GM23248 (cell line): ENCODE data around the gene NFATC2. TPM values are rescaled to one million over a fixed set of nuclear protein-coding genes. Genes with fewer than 3 reads are reported as not detected.
A peak's percentile ranks its signal among the peaks of the same experiment; 100 is the strongest.

Source experiments
- DNase-seq: peaks from one replicate; pipeline ENCODE4 v3.0.0-alpha.2; 2015
- H2AFZ ChIP-seq: fragments of 200-600 bp; sonication (generic); 2 replicates; pipeline ENCODE4 v1.6.1; 2016; ENCODE audit warnings: antibody characterized with exemption
- H3F3A ChIP-seq: fragments of 200-600 bp; sonication (generic); 2 replicates; pipeline ENCODE4 v1.6.1; 2016; ENCODE audit warnings: mild to moderate bottlenecking, antibody characterized with exemption, mixed run types; ENCODE audit not compliant: insufficient read depth
- H3K27ac ChIP-seq: fragments of 200-600 bp; sonication (generic); 2 replicates; pipeline ENCODE4 v1.5.1; 2016; ENCODE audit warnings: mild to moderate bottlenecking
- H3K27me3 ChIP-seq: fragments of 200-600 bp; sonication (generic); replicated peaks from 2 replicates; pipeline ENCODE4 v1.6.1; 2016; ENCODE audit warnings: mild to moderate bottlenecking; ENCODE audit not compliant: insufficient read depth
- H3K36me3 ChIP-seq: fragments of 200-600 bp; sonication (generic); 2 replicates; pipeline ENCODE4 v1.6.1; 2016; ENCODE audit warnings: low read depth, mild to moderate bottlenecking
- H3K4me1 ChIP-seq: fragments of 200-600 bp; sonication (generic); 2 replicates; pipeline ENCODE4 v1.6.1; 2016; ENCODE audit warnings: mild to moderate bottlenecking; ENCODE audit not compliant: insufficient read depth
- H3K4me2 ChIP-seq: fragments of 200-600 bp; sonication (generic); one replicate; pipeline ENCODE4 v1.6.1; 2016; ENCODE audit warnings: mild to moderate bottlenecking; ENCODE audit not compliant: unreplicated experiment
- H3K4me3 ChIP-seq: fragments of 200-600 bp; sonication (generic); 2 replicates; pipeline ENCODE4 v1.5.1; 2016; ENCODE audit warnings: mild to moderate bottlenecking
- H3K79me2 ChIP-seq: fragments of 200-600 bp; sonication (generic); 2 replicates; pipeline ENCODE4 v1.6.1; 2016; ENCODE audit warnings: mild to moderate bottlenecking; ENCODE audit not compliant: insufficient read depth
- H3K9ac ChIP-seq: fragments of 200-600 bp; sonication (generic); 2 replicates; pipeline ENCODE4 v1.6.1; 2016; ENCODE audit warnings: mild to moderate bottlenecking
- H3K9me2 ChIP-seq: fragments of 200-600 bp; sonication (generic); 2 replicates; pipeline ENCODE4 v1.6.1; 2016; ENCODE audit warnings: mixed run types, mild to moderate bottlenecking, moderate library complexity; ENCODE audit not compliant: insufficient read depth
- H3K9me3 ChIP-seq: fragments of 200-600 bp; sonication (generic); one replicate; pipeline ENCODE4 v1.6.1; 2017; ENCODE audit warnings: low read depth
- H4K20me1 ChIP-seq: fragments of 200-600 bp; sonication (generic); 2 replicates; pipeline ENCODE4 v1.6.0; 2016; ENCODE audit not compliant: insufficient read depth
- EZH2 ChIP-seq: fragments of 200-600 bp; sonication (generic); IDR thresholded peaks from 2 replicates; pipeline ENCODE4 v1.6.1; 2018; ENCODE audit warnings: antibody characterized with exemption, mild to moderate bottlenecking; ENCODE audit not compliant: insufficient read depth, poor library complexity, severe bottlenecking
- EZH2phosphoT487 ChIP-seq: fragments of 200-600 bp; sonication (generic); IDR thresholded peaks from 2 replicates; pipeline ENCODE4 v1.6.1; 2018; ENCODE audit warnings: antibody characterized with exemption, moderate library complexity, mild to moderate bottlenecking, low read depth; ENCODE audit not compliant: insufficient read depth
- WGBS, 2 experiments: methylation state at CpG; one replicate each; pipeline ENCODE4 v1.1.6; 2015 to 2017; ENCODE audit warnings: low lambda C conversion rate in 2 of 2, low coverage in 1 of 2; ENCODE audit errors: missing lambda C conversion rate in 2 of 2; 5-methylcytosine and 5-hydroxymethylcytosine counted together
- in situ Hi-C: fragments of 300-500 bp; cut with MboI; formaldehyde crosslinking; loops from 2 replicates; pipeline ENCODE4 v1.15.0; 2020
- polyA plus RNA-seq: library from polyadenylated mRNA; unstranded; fragments of >200 nt; fragmentation: Nextera tagmentation; extraction: Ambion mirVana; gene quantifications from 2 replicates; pipeline ENCODE4 v1.2.1, GENCODE V29; 2016
- total RNA-seq: library from RNA; depleted of rRNA; stranded (reverse); fragments of >200 nt; shearing (Covaris generic); gene quantifications from 2 replicates; pipeline ENCODE4 v1.2.3, GENCODE V29; 2014

NFATC2 gene
- total and polyA plus RNA-seq, 2 experiments from 2014 or later = 0.11 to 0.14 TPM

- WGBS, 2 experiments = 97 to 99% methylated on average over 3 of the region's 3 CpGs
- H3K27me3 ChIP-seq = no peaks in the 10 kb centered on the region
- no peak overlapping the region for H3K4me2 ChIP-seq
- DNase-seq = no peak
- no peak overlapping the region for H3K4me3 ChIP-seq
- H4K20me1 ChIP-seq = no peaks in the 10 kb centered on the region
- H3K9me2 ChIP-seq = no peaks in the 10 kb centered on the region
- peaks cover 32% of the 10 kb centered on the region for H3K4me1 ChIP-seq
- no peaks in the 10 kb centered on the region for H3K36me3 ChIP-seq
- in situ Hi-C loops = loop anchor here (25.0 kb wide), 1 partner anchor 702 kb away; no protein-coding TSS in a partner anchor
- TF ChIP-seq EZH2phosphoT487 (no peak), EZH2 (no peak)
- no peaks in the 10 kb centered on the region for H3K9me3 ChIP-seq
- no peak overlapping the region for H2AFZ ChIP-seq
- H3K9ac ChIP-seq = no peak overlapping the region
- no peak overlapping the region for H3K27ac ChIP-seq
- peaks cover 16% of the 10 kb centered on the region for H3F3A ChIP-seq
- no peaks in the 10 kb centered on the region for H3K79me2 ChIP-seq
Measured at GRCh38 chr20:51384875-51385274, 157.6 kb downstream of the NFATC2 start.

- no peaks in the 10 kb centered on the region for H4K20me1 ChIP-seq
- no peak overlapping the region for H3K9ac ChIP-seq
- TF ChIP-seq EZH2phosphoT487 (no peak), EZH2 (no peak)
Measured at GRCh38 chr20:51383891-51384510, 158.5 kb downstream of the NFATC2 start.

GRCh38 chr20:51382986-51383821 lies 159.3 kb downstream of the NFATC2 start:
- Histone ChIP-seq H3K4me3 (no peak overlapping the region), H3K4me1 (peaks cover 21% of the 10 kb centered on the region), H2AFZ (no peak overlapping the region), H3K9me2 (no peaks in the 10 kb centered on the region), H3F3A (peaks cover 16% of the 10 kb centered on the region), H3K9me3 (no peaks in the 10 kb centered on the region), H3K27me3 (no peaks in the 10 kb centered on the region), H3K4me2 (peak overlapping the region; percentile 17), H3K9ac (no peak overlapping the region), H3K36me3 (no peaks in the 10 kb centered on the region), H3K79me2 (no peaks in the 10 kb centered on the region), H3K27ac (no peak overlapping the region), H4K20me1 (no peaks in the 10 kb centered on the region)
- 36 to 38% methylated on average over 23 of the region's 23 CpGs for WGBS, 2 experiments
- peak; percentile 58 for DNase-seq
- in situ Hi-C loops = loop anchor here (25.0 kb wide), 1 partner anchor 704 kb away; no protein-coding TSS in a partner anchor
- TF ChIP-seq EZH2 (no peak), EZH2phosphoT487 (no peak)

More at GRCh38 chr20:51383891-51384510, 158.5 kb downstream of the NFATC2 start:
- no peaks in the 10 kb centered on the region for H3K36me3 ChIP-seq
- no peaks in the 10 kb centered on the region for H3K79me2 ChIP-seq
- H3K4me1 ChIP-seq = peaks cover 28% of the 10 kb centered on the region
- H3K4me3 ChIP-seq = no peak overlapping the region
- H3K4me2 ChIP-seq = peak overlapping the region; percentile 17
- no peaks in the 10 kb centered on the region for H3K9me3 ChIP-seq
- H2AFZ ChIP-seq = no peak overlapping the region
- H3F3A ChIP-seq = peaks cover 16% of the 10 kb centered on the region
- DNase-seq = peak; percentile 51
- H3K27me3 ChIP-seq = no peaks in the 10 kb centered on the region
- no peaks in the 10 kb centered on the region for H3K9me2 ChIP-seq
- no peak overlapping the region for H3K27ac ChIP-seq
- WGBS, 2 experiments = 52 to 53% methylated on average over 10 of the region's 11 CpGs
- in situ Hi-C loops = loop anchor here (25.0 kb wide), 1 partner anchor 703 kb away; no protein-coding TSS in a partner anchor

- Histone ChIP-seq H3K4me1 (peaks cover 17% of the 10 kb centered on the region), H3K9me2 (no peaks in the 10 kb centered on the region), H3K36me3 (no peaks in the 10 kb centered on the region), H3K9me3 (no peaks in the 10 kb centered on the region), H2AFZ (no peak overlapping the region), H3K27ac (no peak overlapping the region), H3K27me3 (no peaks in the 10 kb centered on the region), H3K9ac (no peak overlapping the region), H3K4me3 (no peak overlapping the region), H3K4me2 (peak overlapping the region; percentile 17), H3K79me2 (no peaks in the 10 kb centered on the region), H4K20me1 (no peaks in the 10 kb centered on the region), H3F3A (peaks cover 11% of the 10 kb centered on the region; the same call in 1 of the 2 replicates)
- 87 to 88% methylated on average over 17 of the region's 17 CpGs for WGBS, 2 experiments
- TF ChIP-seq EZH2 (no peak), EZH2phosphoT487 (no peak)
- DNase-seq = no peak
- in situ Hi-C loops = loop anchor here (25.0 kb wide), 1 partner anchor 705 kb away; no protein-coding TSS in a partner anchor
Measured at GRCh38 chr20:51382111-51382985, 160.2 kb downstream of the NFATC2 start.
